Retinal pigment epithelial cell (primary cell): ENCODE results near the gene ALDH5A1.
A peak's percentile ranks its signal among the peaks of the same experiment; 100 is the strongest.

Source experiments
- DNase-seq: peaks from one replicate; pipeline ENCODE4 v3.0.0-alpha.2; 2010; ENCODE audit warnings: low read depth
- H3K4me3 ChIP-seq: 2 replicates; pipeline ENCODE4 v1.5.1; 2011; ENCODE audit warnings: mild to moderate bottlenecking, low read length, control low read depth, moderate library complexity
- TF ChIP-seq, protein P1 (sequence below): conservative IDR thresholded peaks from 2 replicates; pipeline ENCODE4 v1.5.1; 2011; ENCODE audit warnings: low read depth, low read length, control low read depth, inconsistent platforms

ALDH5A1 gene

DNA sequence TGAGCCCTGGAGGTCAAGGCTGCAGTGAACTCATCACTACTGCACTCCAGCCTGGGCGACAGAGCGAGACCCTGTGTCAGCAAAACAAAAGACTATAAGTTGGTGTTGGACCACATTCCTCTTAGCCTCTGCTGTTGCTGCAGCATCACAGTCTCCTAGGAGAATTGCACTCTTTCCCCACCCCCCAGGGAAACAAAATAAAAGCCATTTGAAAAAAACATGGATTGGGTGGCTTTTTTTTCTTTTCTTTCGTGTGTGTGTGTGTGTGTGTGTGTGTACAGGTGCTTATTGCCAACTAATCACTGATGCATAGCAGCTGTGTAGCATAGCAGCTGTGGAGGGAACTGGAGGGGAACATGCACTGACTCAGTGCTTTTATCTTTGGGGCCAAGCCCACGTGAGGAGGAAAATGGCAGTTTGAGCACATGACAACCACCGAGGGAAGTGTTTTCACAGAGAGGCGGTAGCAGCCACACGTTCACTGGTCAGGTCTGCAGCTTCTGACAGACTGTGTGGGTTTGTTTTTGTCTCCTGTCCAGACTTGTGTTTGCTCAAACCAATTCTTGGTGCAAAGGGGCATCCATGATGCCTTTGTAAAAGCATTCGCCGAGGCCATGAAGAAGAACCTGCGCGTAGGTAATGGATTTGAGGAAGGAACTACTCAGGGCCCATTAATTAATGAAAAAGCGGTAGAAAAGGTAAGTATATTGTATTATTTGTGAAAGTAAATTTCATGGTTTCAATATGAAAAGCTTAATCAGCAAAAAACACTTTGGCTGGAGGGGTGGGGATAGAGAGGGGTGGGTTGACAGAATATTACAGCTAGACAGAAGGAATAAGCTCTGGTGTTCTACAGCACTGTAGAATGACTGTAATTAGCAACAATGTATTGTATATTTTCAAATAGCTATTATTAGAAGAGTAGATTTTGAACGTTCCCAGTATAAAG lies 27.7 kb downstream of the ALDH5A1 start:
- no peak overlapping the region for H3K4me3 ChIP-seq
- DNase-seq = no peak
- TF ChIP-seq, protein P1, sequence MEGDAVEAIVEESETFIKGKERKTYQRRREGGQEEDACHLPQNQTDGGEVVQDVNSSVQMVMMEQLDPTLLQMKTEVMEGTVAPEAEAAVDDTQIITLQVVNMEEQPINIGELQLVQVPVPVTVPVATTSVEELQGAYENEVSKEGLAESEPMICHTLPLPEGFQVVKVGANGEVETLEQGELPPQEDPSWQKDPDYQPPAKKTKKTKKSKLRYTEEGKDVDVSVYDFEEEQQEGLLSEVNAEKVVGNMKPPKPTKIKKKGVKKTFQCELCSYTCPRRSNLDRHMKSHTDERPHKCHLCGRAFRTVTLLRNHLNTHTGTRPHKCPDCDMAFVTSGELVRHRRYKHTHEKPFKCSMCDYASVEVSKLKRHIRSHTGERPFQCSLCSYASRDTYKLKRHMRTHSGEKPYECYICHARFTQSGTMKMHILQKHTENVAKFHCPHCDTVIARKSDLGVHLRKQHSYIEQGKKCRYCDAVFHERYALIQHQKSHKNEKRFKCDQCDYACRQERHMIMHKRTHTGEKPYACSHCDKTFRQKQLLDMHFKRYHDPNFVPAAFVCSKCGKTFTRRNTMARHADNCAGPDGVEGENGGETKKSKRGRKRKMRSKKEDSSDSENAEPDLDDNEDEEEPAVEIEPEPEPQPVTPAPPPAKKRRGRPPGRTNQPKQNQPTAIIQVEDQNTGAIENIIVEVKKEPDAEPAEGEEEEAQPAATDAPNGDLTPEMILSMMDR = no peak

GRCh38 chr6:24524329-24524728 lies 29.6 kb downstream of the ALDH5A1 start:
- TF ChIP-seq, protein P1 = no peak
- DNase-seq = no peak
- H3K4me3 ChIP-seq = no peak overlapping the region

- TF ChIP-seq, protein P1 = peak; percentile 75
- H3K4me3 ChIP-seq = no peak overlapping the region
- peak; percentile 10 for DNase-seq
Measured at GRCh38 chr6:24524805-24525204, 30.0 kb downstream of the ALDH5A1 start.

GRCh38 chr6:24529985-24530384 lies 35.2 kb downstream of the ALDH5A1 start:
- TF ChIP-seq, protein P1 = no peak
- DNase-seq = no peak

DNA sequence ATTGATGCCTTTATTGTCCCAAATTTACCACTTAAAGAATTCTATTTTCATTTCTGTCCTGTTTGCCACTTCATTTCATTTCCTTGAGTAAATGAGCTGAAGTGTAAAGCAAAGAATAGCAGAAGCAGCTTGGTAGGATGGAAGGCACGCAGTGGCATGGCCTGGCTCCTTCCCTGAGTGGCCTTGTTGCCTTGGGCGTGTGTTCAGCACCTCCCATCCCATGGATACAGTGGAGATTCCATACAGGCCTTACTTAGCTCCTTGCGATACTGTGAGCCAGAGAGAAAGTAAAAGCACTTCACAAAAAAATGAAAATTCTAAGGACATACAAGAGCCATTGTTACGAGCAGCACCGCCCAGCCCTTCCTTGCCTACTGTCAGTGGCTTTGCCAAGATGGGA lies 39.6 kb downstream of the ALDH5A1 start:
- no peak for DNase-seq
- no peak overlapping the region for H3K4me3 ChIP-seq
- TF ChIP-seq, protein P1 = no peak

More at GRCh38 chr6:24529985-24530384, 35.2 kb downstream of the ALDH5A1 start:
- no peak overlapping the region for H3K4me3 ChIP-seq

GRCh38 chr6:24535210-24535609 lies 40.4 kb downstream of the ALDH5A1 start:
- TF ChIP-seq, protein P1 = no peak
- DNase-seq = no peak
- H3K4me3 ChIP-seq = no peak overlapping the region

GRCh38 chr6:24536466-24536865 lies 41.7 kb downstream of the ALDH5A1 start:
- H3K4me3 ChIP-seq = no peak overlapping the region
- no peak for DNase-seq
- TF ChIP-seq, protein P1 = no peak
